ENCODE measurements around the gene LIX1L. TPM values are rescaled to one million over a fixed set of nuclear protein-coding genes. Genes with fewer than 3 reads are reported as not detected.

The LIX1L gene
- total and polyA plus RNA-seq, 4 experiments from 2014 or later, result 35.3 to 66.1 (median 50.1) TPM

DNA sequence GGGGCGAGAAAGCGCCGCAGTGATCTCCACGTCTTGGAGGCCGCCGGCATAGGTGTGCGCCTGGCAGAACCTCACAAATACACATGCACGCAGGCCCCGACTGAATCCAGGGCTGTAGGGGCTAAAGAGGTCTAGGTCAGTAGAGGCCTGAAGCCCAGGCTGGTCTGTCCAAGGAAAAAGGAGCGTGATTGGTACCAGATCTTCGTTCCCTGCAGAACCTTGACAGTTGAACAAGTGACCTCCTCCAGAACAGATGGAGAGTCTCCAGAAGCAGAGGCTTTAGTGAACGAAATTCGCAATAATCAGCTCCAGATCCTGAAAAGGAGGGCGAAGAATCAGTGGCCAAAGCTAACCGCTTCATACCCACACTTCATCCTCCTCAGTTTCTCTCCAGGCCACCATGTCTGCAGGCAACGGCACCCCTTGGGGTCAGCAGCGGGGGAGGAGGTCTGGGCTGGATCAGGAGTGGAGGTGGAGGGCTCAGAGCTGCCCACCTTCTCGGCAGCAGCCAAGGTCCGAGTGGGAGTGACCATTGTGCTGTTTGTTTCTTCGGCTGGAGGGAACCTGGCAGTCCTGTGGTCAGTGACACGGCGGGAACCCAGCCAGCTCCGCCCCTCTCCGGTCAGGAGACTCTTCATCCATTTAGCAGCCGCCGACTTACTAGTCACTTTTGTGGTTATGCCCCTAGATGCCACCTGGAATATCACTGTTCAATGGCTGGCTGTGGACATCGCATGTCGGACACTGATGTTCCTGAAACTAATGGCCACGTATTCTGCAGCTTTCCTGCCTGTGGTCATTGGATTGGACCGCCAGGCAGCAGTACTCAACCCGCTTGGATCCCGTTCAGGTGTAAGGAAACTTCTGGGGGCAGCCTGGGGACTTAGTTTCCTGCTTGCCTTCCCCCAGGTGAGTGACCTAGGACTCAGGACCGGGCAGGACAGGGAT is 38.6 kb downstream of the LIX1L start:
- Histone ChIP-seq H3K27ac (ENCODE audit: low read depth, low read length) (peak overlapping the region; percentile 79), H3K9me3 (ENCODE audit: control insufficient read depth in 1 of 2, low read length in 2 of 2) (no peaks in the 10 kb centered on the region), H3K36me3 (ENCODE audit: insufficient read depth, low read length) (peaks cover 11% of the 10 kb centered on the region), H3K4me1 (ENCODE audit: insufficient read depth, low read length) (peaks cover 28% of the 10 kb centered on the region), H3K27me3 (ENCODE audit: insufficient read depth, low read length) (no peaks in the 10 kb centered on the region), H3K4me3 (ENCODE audit: low read length in 2 of 2) (peak overlapping the region; percentile 90 to 96)
- H3K27me3 Mint-ChIP-seq, result no peaks in the 10 kb centered on the region
- intact Hi-C loops (cut with micrococcal nuclease), result loop anchor here (1.0 to 5.0 kb wide), 4 partner anchors 8 to 78 kb away; partner anchors contain the start of genes LIX1L, PIAS3 and RBM8A
- H3K9me3 Mint-ChIP-seq, result no peaks in the 10 kb centered on the region
- CTCF ChIA-PET (ENCODE audit: partially characterized antibody), result interaction anchor here (0.9 to 2.2 kb wide), 8 partner anchors 8 to 74 kb away, joined by 3 to 10 read pairs (median 4); partner anchors contain the start of genes ANKRD34A, NUDT17, PIAS3 and POLR3GL
- POLR2A ChIA-PET (ENCODE audit: partially characterized antibody), result interaction anchor here (1.0 to 4.9 kb wide), 27 partner anchors 8 to 119 kb away, joined by 3 to 83 read pairs (median 6); partner anchors contain the start of genes ANKRD34A, ANKRD35, LIX1L and NUDT17
- peak overlapping the region; percentile 91 to 97 (median 95) for H3K27ac Mint-ChIP-seq
- H3K36me3 Mint-ChIP-seq, result peaks cover 23 to 34% of the 10 kb centered on the region in 2 donors
- peak overlapping the region; percentile 89 to 96 (median 92) for H3K4me3 Mint-ChIP-seq
- DNase-seq, result peak in 1 of 5 donors; percentile 3
- peaks cover 23 to 45% (median 35%) of the 10 kb centered on the region in 4 donors for H3K4me1 Mint-ChIP-seq

DNA sequence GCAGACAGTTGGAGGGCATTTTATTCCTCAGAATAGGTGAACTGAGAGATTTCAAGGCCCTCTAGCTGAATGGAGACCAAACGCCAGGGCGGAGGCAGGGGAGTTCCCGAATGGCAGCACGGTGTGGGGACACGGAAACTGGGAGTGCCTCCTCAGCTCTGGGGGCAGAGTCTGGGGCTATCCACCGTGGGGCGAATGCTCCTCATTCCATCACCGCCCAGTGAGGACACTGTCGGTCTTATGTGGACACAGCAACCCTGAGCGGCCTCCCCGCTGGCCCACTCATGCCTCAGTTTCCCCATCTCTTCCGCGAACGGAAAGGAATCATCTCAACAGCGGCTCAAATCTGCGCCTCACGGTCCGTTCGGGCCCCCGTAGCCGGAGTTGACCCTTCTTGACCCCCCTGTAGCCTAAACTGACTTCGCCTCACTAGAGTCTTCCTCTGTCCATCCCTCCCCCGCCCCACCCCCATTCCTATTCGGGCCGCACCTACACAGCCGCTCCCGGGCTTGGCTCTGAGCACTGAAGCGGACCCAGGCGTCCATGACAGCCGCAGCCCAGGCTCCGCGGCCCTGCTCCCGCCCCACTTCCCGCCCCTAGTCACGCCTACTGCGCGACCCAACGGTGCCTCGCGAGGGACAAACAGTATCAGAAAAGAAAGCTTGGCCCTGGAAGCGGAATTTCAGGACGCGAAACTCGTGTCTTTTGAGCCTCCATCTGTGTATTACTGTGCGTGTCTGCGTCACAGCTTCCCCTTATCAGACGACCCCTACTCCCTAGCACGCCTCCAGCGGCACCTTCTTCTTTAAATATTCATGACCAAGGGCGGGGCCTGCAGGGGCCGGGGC is 39.4 kb downstream of the LIX1L start, which contains the start of gene PEX11B:
Gene PEX11B, minus strand, starts transcription at position 574 of the 848 bp plus-strand sequence. Its CDS starts 29 bp downstream, at position 545.
- Mint-ChIP-seq H3K36me3 (peaks cover 28 to 39% of the 10 kb centered on the region in 2 donors), H3K27ac (peak within 1 kb of the TSS; percentile 91 to 97 (median 95)), H3K27me3 (no peaks in the 10 kb centered on the region), H3K4me1 (peaks cover 24 to 45% (median 35%) of the 10 kb centered on the region in 4 donors), H3K9me3 (no peaks in the 10 kb centered on the region), H3K4me3 (peak within 1 kb of the TSS; percentile 89 to 96 (median 92))
- DNase-seq, result peak; percentile 90 to 96 (median 92)
- ChIA-PET POLR2A (ENCODE audit: partially characterized antibody) (interaction anchor here (0.6 to 4.9 kb wide), 29 partner anchors 9 to 119 kb away, joined by 3 to 83 read pairs (median 6); partner anchors contain the start of genes ANKRD34A, ANKRD35, ITGA10 and LIX1L), CTCF (ENCODE audit: partially characterized antibody) (interaction anchor here (0.6 to 5.5 kb wide), 9 partner anchors 9 to 115 kb away, joined by 3 to 45 read pairs (median 4); partner anchors contain the start of genes NUDT17, PIAS3 and RBM8A)
- Histone ChIP-seq H3K27ac (ENCODE audit: low read depth, low read length) (peak within 1 kb of the TSS; percentile 79), H3K4me3 (ENCODE audit: low read length in 2 of 2) (peak within 1 kb of the TSS; percentile 90 to 96), H3K27me3 (ENCODE audit: insufficient read depth, low read length) (no peaks in the 10 kb centered on the region), H3K4me1 (ENCODE audit: insufficient read depth, low read length) (peaks cover 28% of the 10 kb centered on the region), H3K9me3 (ENCODE audit: control insufficient read depth in 1 of 2, low read length in 2 of 2) (no peaks in the 10 kb centered on the region), H3K36me3 (ENCODE audit: insufficient read depth, low read length) (peaks cover 9% of the 10 kb centered on the region)
- intact Hi-C loops (cut with micrococcal nuclease), result loop anchor here (1.0 to 5.0 kb wide), 4 partner anchors 9 to 79 kb away; partner anchors contain the start of genes LIX1L, PIAS3 and RBM8A

DNA sequence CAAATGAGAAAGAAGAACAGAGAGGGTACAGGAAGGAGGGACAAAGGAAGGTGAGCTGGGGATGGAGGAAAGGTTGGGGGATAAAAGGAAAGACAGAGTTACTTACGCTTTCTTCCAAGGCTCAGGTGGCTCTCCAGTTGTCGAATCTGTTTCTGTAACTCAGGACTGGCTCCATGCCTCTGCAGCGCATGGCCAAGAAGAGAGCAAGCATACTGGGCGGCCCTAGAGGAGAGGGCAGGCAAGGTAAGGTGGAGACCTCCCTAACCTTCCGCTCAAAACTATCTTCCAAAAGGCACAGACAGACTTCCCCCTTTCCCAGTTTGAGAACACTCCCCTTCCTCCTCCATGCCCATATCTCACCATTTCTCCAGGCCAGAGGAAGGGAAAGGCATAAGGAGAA is 40.2 kb downstream of the LIX1L start:
- peak overlapping the region; percentile 79 for H3K27ac ChIP-seq (ENCODE audit: low read depth, low read length)
- intact Hi-C loops (cut with micrococcal nuclease), result loop anchor here (5.0 kb wide), 1 partner anchor 40 kb away; the partner anchor contains the start of gene LIX1L
- H3K27me3 ChIP-seq (ENCODE audit: insufficient read depth, low read length), result no peaks in the 10 kb centered on the region
- no peak for DNase-seq
- H3K4me1 Mint-ChIP-seq, result peaks cover 26 to 45% (median 35%) of the 10 kb centered on the region in 4 donors
- peaks cover 7% of the 10 kb centered on the region for H3K36me3 ChIP-seq (ENCODE audit: insufficient read depth, low read length)
- peaks cover 28% of the 10 kb centered on the region for H3K4me1 ChIP-seq (ENCODE audit: insufficient read depth, low read length)
- peaks cover 31 to 40% of the 10 kb centered on the region in 2 donors for H3K36me3 Mint-ChIP-seq
- peak overlapping the region; percentile 89 to 96 (median 92) for H3K4me3 Mint-ChIP-seq
- POLR2A ChIA-PET (ENCODE audit: partially characterized antibody), result interaction anchor here (1.1 to 4.9 kb wide), 13 partner anchors 8 to 120 kb away, joined by 5 to 83 read pairs (median 13); partner anchors contain the start of genes ANKRD34A, ANKRD35, ITGA10 and LIX1L
- peak overlapping the region; percentile 79 to 96 for H3K4me3 ChIP-seq (ENCODE audit: low read length in 2 of 2)
- no peaks in the 10 kb centered on the region for H3K27me3 Mint-ChIP-seq
- CTCF ChIA-PET (ENCODE audit: partially characterized antibody), result interaction anchor here (0.6 to 5.5 kb wide), 4 partner anchors 54 to 116 kb away, joined by 3 to 45 read pairs (median 6); partner anchors contain the start of gene NUDT17
- no peaks in the 10 kb centered on the region for H3K9me3 ChIP-seq (ENCODE audit: control insufficient read depth in 1 of 2, low read length in 2 of 2)
- peak overlapping the region; percentile 91 to 97 (median 95) for H3K27ac Mint-ChIP-seq
- no peaks in the 10 kb centered on the region for H3K9me3 Mint-ChIP-seq

DNA sequence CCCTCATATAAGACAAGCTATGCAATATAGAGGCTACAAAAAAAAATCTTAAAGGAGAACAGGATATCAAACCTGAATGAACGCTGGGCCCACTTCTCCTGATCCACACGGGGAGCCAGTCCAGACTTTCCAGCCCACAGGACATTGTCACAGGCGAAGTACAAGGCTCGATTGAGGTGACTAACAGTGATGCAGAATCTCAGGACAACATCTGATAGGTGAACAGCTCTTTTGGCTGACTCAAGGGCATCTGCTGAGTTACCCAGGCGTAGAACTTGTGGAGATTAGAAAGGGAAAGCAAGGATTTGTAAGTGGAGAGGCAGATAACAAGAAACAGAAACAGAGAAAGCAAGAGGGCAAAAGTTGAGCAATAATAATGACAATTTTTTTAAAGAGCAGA is 41.1 kb downstream of the LIX1L start:
- Mint-ChIP-seq H3K27me3 (no peaks in the 10 kb centered on the region), H3K4me1 (peaks cover 26 to 45% (median 35%) of the 10 kb centered on the region in 4 donors), H3K9me3 (no peaks in the 10 kb centered on the region), H3K36me3 (peaks cover 38 to 49% of the 10 kb centered on the region in 2 donors), H3K27ac (peak overlapping the region in 6 of 7 donors; percentile 67 to 93 (median 86)), H3K4me3 (peak overlapping the region; percentile 39 to 95 (median 86))
- H3K36me3 ChIP-seq (ENCODE audit: insufficient read depth, low read length), result peaks cover 12% of the 10 kb centered on the region
- no peak overlapping the region for H3K27ac ChIP-seq (ENCODE audit: low read depth, low read length)
- H3K27me3 ChIP-seq (ENCODE audit: insufficient read depth, low read length), result no peaks in the 10 kb centered on the region
- peaks cover 28% of the 10 kb centered on the region for H3K4me1 ChIP-seq (ENCODE audit: insufficient read depth, low read length)
- intact Hi-C loops (cut with micrococcal nuclease), result loop anchor here (5.0 kb wide), 1 partner anchor 41 kb away; the partner anchor contains the start of gene LIX1L
- no peaks in the 10 kb centered on the region for H3K9me3 ChIP-seq (ENCODE audit: control insufficient read depth in 1 of 2, low read length in 2 of 2)
- ChIA-PET POLR2A (ENCODE audit: partially characterized antibody) (interaction anchor here (1.0 to 4.9 kb wide), 4 partner anchors 10 to 72 kb away, joined by 3 to 83 read pairs (median 32); partner anchors contain the start of genes ANKRD34A, NUDT17, PIAS3 and POLR3GL), CTCF (ENCODE audit: partially characterized antibody) (interaction anchor here (1.2 to 5.5 kb wide), 4 partner anchors 9 to 70 kb away, joined by 4 to 45 read pairs (median 5); partner anchors contain the start of genes NUDT17 and PIAS3)
- H3K4me3 ChIP-seq (ENCODE audit: low read length in 2 of 2), result no peak overlapping the region
- no peak for DNase-seq

DNA sequence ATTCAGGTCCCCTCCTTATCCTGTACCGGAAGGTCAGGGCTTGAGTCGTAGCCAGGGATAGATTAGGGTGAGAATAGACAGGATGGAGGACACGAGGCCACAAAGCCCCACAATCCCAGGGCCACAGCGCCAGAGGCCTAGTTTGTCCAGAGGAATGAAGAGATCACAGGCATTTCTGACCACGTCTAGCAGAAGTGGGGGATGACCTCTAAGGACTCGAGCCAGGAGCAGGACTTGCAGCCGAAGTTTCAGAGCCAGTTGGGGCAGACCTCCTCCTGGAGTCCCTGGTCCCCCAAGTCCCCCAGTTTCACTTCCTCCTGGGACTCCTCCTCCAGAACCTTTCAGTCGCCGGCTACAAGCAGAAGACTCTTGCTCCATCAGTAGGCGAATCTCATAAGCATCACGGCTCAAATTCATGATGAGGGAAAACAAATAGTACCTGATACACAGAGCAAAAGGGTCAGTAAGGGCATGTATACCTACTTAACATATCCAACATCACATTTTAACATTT is 45.6 kb downstream of the LIX1L start:
- Mint-ChIP-seq H3K27ac (peak overlapping the region in 3 of 7 donors; percentile 14 to 57 (median 43)), H3K36me3 (peaks cover 47 to 51% of the 10 kb centered on the region in 2 donors), H3K9me3 (no peaks in the 10 kb centered on the region), H3K4me1 (peaks cover 14 to 19% (median 16%) of the 10 kb centered on the region in 4 donors), H3K27me3 (no peaks in the 10 kb centered on the region), H3K4me3 (no peak overlapping the region)
- Histone ChIP-seq H3K36me3 (ENCODE audit: insufficient read depth, low read length) (peaks cover 20% of the 10 kb centered on the region), H3K9me3 (ENCODE audit: control insufficient read depth in 1 of 2, low read length in 2 of 2) (no peaks in the 10 kb centered on the region), H3K4me1 (ENCODE audit: insufficient read depth, low read length) (peaks cover 7% of the 10 kb centered on the region), H3K4me3 (ENCODE audit: low read length in 2 of 2) (no peak overlapping the region), H3K27me3 (ENCODE audit: insufficient read depth, low read length) (no peaks in the 10 kb centered on the region), H3K27ac (ENCODE audit: low read depth, low read length) (no peak overlapping the region)
- ChIA-PET CTCF (ENCODE audit: partially characterized antibody) (interaction anchor here (4.2 to 7.3 kb wide), 3 partner anchors 21 to 64 kb away, joined by 23 to 121 read pairs (median 37); partner anchors contain the start of genes NUDT17 and PIAS3), POLR2A (ENCODE audit: partially characterized antibody) (interaction anchor here (2.1 kb wide), 1 partner anchor 15 kb away, joined by 9 read pairs; the partner anchor contains the start of gene RBM8A)
- intact Hi-C loops (cut with micrococcal nuclease), result no loop called here
- DNase-seq, result no peak

Data from CD4-positive, alpha-beta memory T cell (primary cell).